NCI-H526 (cell line): Measurements from ENCODE around the gene PLEKHG1.

Experiments used
- DNase-seq, 2 experiments: peaks; one replicate each; lab custom pipeline; 2025; lab: John Stamatoyannopoulos, UW

PLEKHG1 gene

GRCh38 chr6:150640556-150641209 is 41.0 kb downstream of the PLEKHG1 start:
- no peak for DNase-seq

DNA sequence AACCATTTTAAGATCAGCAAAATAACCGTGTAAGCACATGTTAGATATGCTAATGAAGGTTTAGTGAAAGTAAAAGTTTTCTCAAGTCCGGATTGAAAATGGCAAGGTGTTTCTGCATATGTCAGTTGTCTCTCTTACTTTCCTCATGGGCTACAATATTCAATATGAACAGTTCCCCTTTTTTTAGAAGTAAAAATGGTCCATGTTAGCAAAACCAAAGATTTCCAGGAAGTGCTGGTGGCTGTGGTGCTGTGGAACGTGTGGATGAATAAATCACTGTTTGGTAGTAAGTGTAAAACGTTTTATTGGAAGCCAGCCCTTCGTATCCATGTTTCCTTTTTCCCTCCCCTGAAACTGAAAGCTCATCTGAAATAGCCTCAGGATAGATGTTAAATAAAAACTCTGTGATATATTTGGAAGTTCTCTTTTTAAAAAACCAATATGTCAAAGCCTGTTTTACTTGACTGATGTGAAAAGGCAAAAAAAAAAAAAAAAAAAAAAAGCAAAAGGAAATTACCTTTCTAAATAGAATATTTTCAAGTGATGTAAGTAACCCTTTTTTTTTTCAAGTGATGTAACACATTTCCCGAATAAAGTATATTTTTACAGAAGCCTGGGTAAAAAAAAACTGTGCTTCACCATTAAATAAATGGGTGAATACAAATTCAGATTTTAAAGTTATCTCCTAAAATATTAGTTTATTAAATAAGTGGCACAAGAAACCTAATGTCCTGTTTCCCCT is 41.9 kb downstream of the PLEKHG1 start:
- no peak for DNase-seq

GRCh38 chr6:150646228-150646627 is 46.5 kb downstream of the PLEKHG1 start:
- no peak for DNase-seq

DNA sequence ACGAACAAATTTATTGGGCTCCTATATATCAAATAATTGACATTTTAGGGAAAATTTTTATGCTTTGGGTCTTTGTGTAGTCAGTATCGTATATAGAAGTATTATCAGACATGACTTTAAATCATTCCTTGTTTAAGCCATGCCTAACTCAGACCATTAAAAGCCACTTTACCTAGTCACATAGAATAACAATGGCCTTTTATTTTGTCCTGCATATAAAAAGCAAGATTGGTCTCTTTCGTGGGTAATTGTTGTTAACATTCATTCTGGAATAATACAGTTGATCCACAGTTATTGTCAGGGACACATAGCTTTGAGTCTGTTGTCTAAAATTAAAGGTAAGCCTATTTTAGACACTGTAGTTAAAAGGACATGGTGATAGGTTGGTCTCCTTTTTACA is 47.4 kb downstream of the PLEKHG1 start:
- DNase-seq, result no peak
